Stimulated activated naive B cell treated with anti-CD40 and anti-IgM and Interleukin-4, amounts not matched to agents 10 μg/mL and 1 μg/mL and 100 μg/mL, for 72 hours (primary cell): ENCODE measurements around the gene H2BK1.

Experiments used
- ATAC-seq, 2 donors: fragments of 150-1000 bp; cut with Tn5 transposase; replicated peaks; 2 replicates each; pipeline ENCODE4 v1.10.0; 2021; ENCODE audit warnings: moderate library complexity in 1 of 2
- DNase-seq: peaks from one replicate; pipeline ENCODE4 v3.0.0; 2021
- H3K27ac Mint-ChIP-seq: one replicate; pipeline ENCODE4 v1.8.0; 2022; ENCODE audit warnings: mild to moderate bottlenecking, mixed read lengths
- H3K27me3 Mint-ChIP-seq, 2 donors: one replicate each; pipeline ENCODE4 v1.8.0; 2022; ENCODE audit warnings: mixed read lengths in 2 of 2
- H3K36me3 Mint-ChIP-seq, 2 donors: one replicate each; pipeline ENCODE4 v1.8.0; 2022; ENCODE audit warnings: mixed read lengths in 2 of 2, mild to moderate bottlenecking in 1 of 2
- H3K4me1 Mint-ChIP-seq, 2 donors: one replicate each; pipeline ENCODE4 v1.8.0; 2022; ENCODE audit warnings: mixed read lengths in 2 of 2, mild to moderate bottlenecking in 1 of 2
- H3K4me3 Mint-ChIP-seq, 2 donors: one replicate each; pipeline ENCODE4 v1.8.0; 2022; ENCODE audit warnings: mild to moderate bottlenecking in 2 of 2, mixed read lengths in 2 of 2, moderate library complexity in 1 of 2
- H3K9me3 Mint-ChIP-seq, 2 donors: one replicate each; pipeline ENCODE4 v1.8.0; 2022; ENCODE audit warnings: mixed read lengths in 2 of 2, mild to moderate bottlenecking in 1 of 2

The H2BK1 gene

DNA sequence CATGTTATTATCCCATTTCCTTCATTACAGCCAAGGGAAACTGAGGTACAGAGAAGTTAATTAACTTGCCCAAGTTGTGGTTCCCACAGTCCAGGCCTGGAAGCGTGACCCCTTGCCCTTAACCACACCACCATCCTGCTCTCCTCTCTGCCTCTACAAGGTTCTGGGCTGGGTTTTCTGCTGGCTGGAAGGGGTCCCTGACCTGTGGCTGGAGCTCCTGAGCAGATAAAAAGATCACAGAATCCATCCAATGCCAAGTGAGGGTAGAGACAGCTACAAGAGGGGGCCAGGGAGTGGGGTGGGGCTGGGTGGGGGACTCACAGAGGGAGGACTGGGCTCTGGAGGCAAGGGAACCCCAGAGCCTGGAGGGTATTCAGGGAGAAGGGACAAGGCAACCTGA, 33.0 kb downstream of the H2BK1 start:
- ATAC-seq: no peak
- Mint-ChIP-seq H3K27me3 (peaks cover 63 to 83% of the 10 kb centered on the region in 2 donors), H3K36me3 (peaks cover 3% of the 10 kb centered on the region in 2 donors), H3K4me1 (peaks cover 4 to 6% of the 10 kb centered on the region in 2 donors), H3K4me3 (no peak overlapping the region), H3K9me3 (peaks cover 0 to 2% of the 10 kb centered on the region in 2 donors), H3K27ac (no peak overlapping the region)
- DNase-seq: no peak

GRCh38 chr7:151176401-151176800, 33.9 kb downstream of the H2BK1 start:
- H3K27me3 Mint-ChIP-seq: peaks cover 60 to 83% of the 10 kb centered on the region in 2 donors
- no peak for DNase-seq
- no peak overlapping the region for H3K27ac Mint-ChIP-seq
- no peak for ATAC-seq
- H3K4me1 Mint-ChIP-seq: peaks cover 6 to 8% of the 10 kb centered on the region in 2 donors
- no peak overlapping the region for H3K4me3 Mint-ChIP-seq
- H3K9me3 Mint-ChIP-seq: peaks cover 0 to 2% of the 10 kb centered on the region in 2 donors
- peaks cover 3% of the 10 kb centered on the region in 2 donors for H3K36me3 Mint-ChIP-seq

GRCh38 chr7:151175793-151176311, 34.4 kb downstream of the H2BK1 start:
- DNase-seq (no peak), ATAC-seq (no peak)
- peaks cover 6 to 8% of the 10 kb centered on the region in 2 donors for H3K4me1 Mint-ChIP-seq
- H3K36me3 Mint-ChIP-seq: peaks cover 3% of the 10 kb centered on the region in 2 donors
- H3K27ac Mint-ChIP-seq: no peak overlapping the region
- no peak overlapping the region for H3K4me3 Mint-ChIP-seq
- peaks cover 0 to 2% of the 10 kb centered on the region in 2 donors for H3K9me3 Mint-ChIP-seq
- peaks cover 66 to 87% of the 10 kb centered on the region in 2 donors for H3K27me3 Mint-ChIP-seq

GRCh38 chr7:151175047-151175792, 35.1 kb downstream of the H2BK1 start:
- H3K27me3 Mint-ChIP-seq: peaks cover 61 to 84% of the 10 kb centered on the region in 2 donors
- DNase-seq: no peak
- peak in 1 of 2 donors; percentile 6 for ATAC-seq
- H3K4me1 Mint-ChIP-seq: peaks cover 6 to 8% of the 10 kb centered on the region in 2 donors
- no peak overlapping the region for H3K4me3 Mint-ChIP-seq
- H3K36me3 Mint-ChIP-seq: peaks cover 3% of the 10 kb centered on the region in 2 donors
- H3K9me3 Mint-ChIP-seq: peaks cover 0 to 2% of the 10 kb centered on the region in 2 donors
- no peak overlapping the region for H3K27ac Mint-ChIP-seq

- no peak overlapping the region for H3K4me3 Mint-ChIP-seq
- peaks cover 0 to 2% of the 10 kb centered on the region in 2 donors for H3K9me3 Mint-ChIP-seq
- H3K4me1 Mint-ChIP-seq: peaks cover 6 to 8% of the 10 kb centered on the region in 2 donors
- DNase-seq: no peak
- peak in 1 of 2 donors; percentile 36 for ATAC-seq
- no peak overlapping the region for H3K27ac Mint-ChIP-seq
- H3K36me3 Mint-ChIP-seq: peaks cover 3% of the 10 kb centered on the region in 2 donors
- H3K27me3 Mint-ChIP-seq: peaks cover 60 to 83% of the 10 kb centered on the region in 2 donors
These were observed 35.8 kb downstream of the H2BK1 start for GRCh38 chr7:151174246-151175046.

- peaks cover 3% of the 10 kb centered on the region in 2 donors for H3K36me3 Mint-ChIP-seq
- ATAC-seq (no peak), DNase-seq (no peak)
- peaks cover 9 to 10% of the 10 kb centered on the region in 2 donors for H3K4me1 Mint-ChIP-seq
- no peak overlapping the region for H3K4me3 Mint-ChIP-seq
- H3K9me3 Mint-ChIP-seq: peaks cover 0 to 2% of the 10 kb centered on the region in 2 donors
- no peak overlapping the region for H3K27ac Mint-ChIP-seq
- peaks cover 61 to 85% of the 10 kb centered on the region in 2 donors for H3K27me3 Mint-ChIP-seq
These were observed 36.7 kb downstream of the H2BK1 start for GRCh38 chr7:151173386-151174245.

DNA sequence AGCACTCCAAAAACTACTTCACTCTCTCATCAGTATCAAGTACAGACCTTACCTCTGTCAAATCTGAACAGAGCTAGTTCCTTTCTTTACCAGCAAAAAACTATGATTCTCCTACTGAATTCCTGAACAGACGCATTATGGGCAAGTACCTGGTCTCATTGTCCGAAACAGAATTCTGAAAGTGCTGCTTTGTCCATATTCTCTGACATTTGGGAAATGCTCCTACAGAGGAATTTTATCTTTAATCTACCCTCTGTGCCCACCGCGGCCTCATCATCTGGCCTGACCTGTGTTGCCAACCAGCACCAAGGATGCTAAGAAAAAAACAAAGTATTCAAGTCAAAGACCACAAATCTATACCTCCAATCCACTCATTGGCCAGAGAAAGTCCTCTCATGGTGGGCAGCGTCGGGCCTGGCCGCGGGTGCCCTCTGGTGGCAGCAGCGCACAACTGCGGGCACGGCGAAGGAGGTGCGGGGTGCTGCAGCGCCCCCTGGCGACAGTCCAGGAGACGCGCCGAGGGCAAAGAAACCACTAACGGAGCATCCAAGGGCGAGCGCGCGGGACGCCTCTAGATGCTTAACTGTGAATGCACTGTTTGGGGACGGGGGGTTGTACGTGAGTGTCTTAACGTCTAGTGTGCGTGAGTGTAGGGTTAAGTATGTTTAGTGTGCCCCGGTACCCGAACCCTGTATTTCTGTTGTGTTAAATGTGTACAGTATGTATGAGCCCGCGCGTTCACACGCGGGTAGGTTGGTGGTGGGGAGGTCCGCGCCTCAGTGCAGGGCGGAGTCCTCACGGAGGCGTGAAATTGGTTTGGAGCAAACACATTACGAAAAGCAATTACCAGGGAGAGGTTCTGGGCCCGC, 37.8 kb downstream of the H2BK1 start:
- Mint-ChIP-seq H3K27ac (peak overlapping the region; percentile 17), H3K36me3 (peaks cover 3% of the 10 kb centered on the region in 2 donors)

DNA sequence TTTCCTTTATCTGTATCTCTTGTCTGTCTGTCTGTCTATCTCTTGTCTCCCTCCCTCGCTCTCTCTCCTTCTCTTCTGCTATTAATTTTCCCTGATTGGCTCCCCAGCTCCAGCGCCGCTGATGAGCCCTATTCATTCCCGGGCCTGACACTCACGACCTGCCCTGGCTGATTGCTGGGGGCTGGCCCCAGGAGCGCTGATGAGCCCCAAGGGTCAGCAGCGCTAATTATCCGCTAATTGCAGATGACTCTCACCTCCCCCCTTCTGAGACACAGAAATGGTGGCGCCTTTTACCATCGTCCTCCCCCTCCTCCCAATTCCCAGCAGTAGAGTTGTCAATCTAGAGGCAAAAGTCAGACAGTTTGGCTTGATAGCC, 41.5 kb downstream of the H2BK1 start:
- peaks cover 43 to 64% of the 10 kb centered on the region in 2 donors for H3K27me3 Mint-ChIP-seq

More for the DNA sequence above, 37.8 kb downstream of the H2BK1 start:
- DNase-seq (peak; percentile 60), ATAC-seq (peak; percentile 72 to 76)
- H3K9me3 Mint-ChIP-seq: peaks cover 0 to 2% of the 10 kb centered on the region in 2 donors
- H3K4me3 Mint-ChIP-seq: no peak overlapping the region
- peaks cover 13 to 15% of the 10 kb centered on the region in 2 donors for H3K4me1 Mint-ChIP-seq
- H3K27me3 Mint-ChIP-seq: peaks cover 63 to 81% of the 10 kb centered on the region in 2 donors

GRCh38 chr7:151168003-151168786, 42.1 kb downstream of the H2BK1 start:
- no peak for DNase-seq
- no peaks in the 10 kb centered on the region for H3K9me3 Mint-ChIP-seq
- peaks cover 37 to 60% of the 10 kb centered on the region in 2 donors for H3K27me3 Mint-ChIP-seq
- peak; percentile 78 to 79 for ATAC-seq
- peaks cover 16 to 25% of the 10 kb centered on the region in 2 donors for H3K4me1 Mint-ChIP-seq
- peaks cover 0 to 3% of the 10 kb centered on the region in 2 donors for H3K36me3 Mint-ChIP-seq
- no peak overlapping the region for H3K27ac Mint-ChIP-seq
- peak overlapping the region; percentile 24 to 75 for H3K4me3 Mint-ChIP-seq

More for the DNA sequence above, 41.5 kb downstream of the H2BK1 start:
- H3K27ac Mint-ChIP-seq: no peak overlapping the region
- no peak for ATAC-seq
- peaks cover 0 to 3% of the 10 kb centered on the region in 2 donors for H3K36me3 Mint-ChIP-seq
- no peaks in the 10 kb centered on the region for H3K9me3 Mint-ChIP-seq
- DNase-seq: no peak
- H3K4me3 Mint-ChIP-seq: peak overlapping the region; percentile 24 to 75
- H3K4me1 Mint-ChIP-seq: peaks cover 16 to 25% of the 10 kb centered on the region in 2 donors

GRCh38 chr7:151167197-151167961, 42.9 kb downstream of the H2BK1 start, which contains the start of gene GBX1:
GBX1 (minus strand) TSS chr7:151167694; CDS start chr7:151167548, 146 bp downstream.
- Mint-ChIP-seq H3K4me3 (peak within 1 kb of the TSS; percentile 58 to 75), H3K36me3 (no peaks in the 10 kb centered on the region), H3K4me1 (peaks cover 11 to 21% of the 10 kb centered on the region in 2 donors), H3K27ac (no peak within 1 kb of the TSS), H3K9me3 (no peaks in the 10 kb centered on the region), H3K27me3 (peaks cover 29 to 52% of the 10 kb centered on the region in 2 donors)
- DNase-seq: no peak
- ATAC-seq: peak; percentile 41 to 50

DNA sequence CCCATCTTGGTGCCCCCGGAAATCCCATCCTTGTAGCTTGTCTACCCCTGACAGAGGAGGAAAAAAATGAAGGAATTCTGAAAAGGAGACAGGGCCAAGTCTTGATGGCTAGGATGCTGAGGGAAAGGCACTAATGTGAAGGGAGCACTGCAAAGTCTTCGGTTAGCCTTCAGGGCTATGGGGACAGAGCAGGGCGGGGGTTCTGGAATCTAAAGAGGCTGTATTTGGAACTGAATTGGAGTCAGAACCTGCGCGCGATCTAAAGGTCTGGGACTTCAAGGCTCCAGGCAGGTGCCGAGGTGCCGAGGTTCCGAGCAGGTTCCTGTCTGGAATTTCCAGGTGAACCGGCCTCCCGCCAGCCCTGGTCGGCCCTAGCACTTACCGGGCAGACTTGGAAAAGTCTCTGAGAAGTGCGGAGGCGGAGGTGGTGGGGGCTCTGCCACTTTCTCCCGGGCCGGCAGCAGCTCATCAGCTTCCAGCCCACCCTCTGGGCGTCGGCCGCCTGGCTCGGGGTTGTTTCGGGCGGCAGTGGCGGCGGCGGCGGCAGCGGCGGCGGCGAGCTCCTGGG, 43.6 kb downstream of the H2BK1 start:
- ATAC-seq: no peak

More for the DNA sequence above, 43.6 kb downstream of the H2BK1 start:
- Mint-ChIP-seq H3K27ac (no peak overlapping the region), H3K9me3 (no peaks in the 10 kb centered on the region), H3K36me3 (no peaks in the 10 kb centered on the region), H3K27me3 (peaks cover 26 to 46% of the 10 kb centered on the region in 2 donors), H3K4me3 (peak overlapping the region; percentile 58 to 71), H3K4me1 (peaks cover 8 to 19% of the 10 kb centered on the region in 2 donors)
- no peak for DNase-seq
